ENCODE data around the gene CCND2. TPM values are rescaled to one million over a fixed set of nuclear protein-coding genes. Genes with fewer than 3 reads are reported as not detected.

CCND2 gene
- total RNA-seq, 1 donor from 2014 or later, result 98.0 TPM

GRCh38 chr12:4303750-4304149, 30.2 kb downstream of the CCND2 start:
- H3K36me3 Mint-ChIP-seq (ENCODE audit: unreplicated experiment), result no peaks in the 10 kb centered on the region
- H3K4me3 Mint-ChIP-seq (ENCODE audit: unreplicated experiment), result peak overlapping the region; percentile 56
- DNase-seq, result peak; percentile 47
- TF ChIP-seq CTCF (IDR thresholded peaks at IDR 0.05; ENCODE audit: partially characterized antibody, unreplicated experiment), result no peak
- no peak overlapping the region for H3K27ac Mint-ChIP-seq (ENCODE audit: unreplicated experiment)
- peaks cover 32% of the 10 kb centered on the region for H3K4me1 Mint-ChIP-seq (ENCODE audit: low read depth, unreplicated experiment)
- H3K9me3 Mint-ChIP-seq (ENCODE audit: unreplicated experiment), result peaks cover 6% of the 10 kb centered on the region
- peaks cover 8% of the 10 kb centered on the region for H3K27me3 Mint-ChIP-seq (ENCODE audit: unreplicated experiment)

GRCh38 chr12:4307593-4308333, 34.2 kb downstream of the CCND2 start:
- peaks cover 42% of the 10 kb centered on the region for H3K4me1 Mint-ChIP-seq (ENCODE audit: low read depth, unreplicated experiment)
- peak overlapping the region; percentile 55 for H3K27ac Mint-ChIP-seq (ENCODE audit: unreplicated experiment)
- DNase-seq, result peak; percentile 78
- no peaks in the 10 kb centered on the region for H3K36me3 Mint-ChIP-seq (ENCODE audit: unreplicated experiment)
- H3K27me3 Mint-ChIP-seq (ENCODE audit: unreplicated experiment), result peaks cover 8% of the 10 kb centered on the region
- peaks cover 9% of the 10 kb centered on the region for H3K9me3 Mint-ChIP-seq (ENCODE audit: unreplicated experiment)
- peak overlapping the region; percentile 83 for H3K4me3 Mint-ChIP-seq (ENCODE audit: unreplicated experiment)
- peak; percentile 77 for TF ChIP-seq CTCF (IDR thresholded peaks at IDR 0.05; ENCODE audit: partially characterized antibody, unreplicated experiment)

DNA sequence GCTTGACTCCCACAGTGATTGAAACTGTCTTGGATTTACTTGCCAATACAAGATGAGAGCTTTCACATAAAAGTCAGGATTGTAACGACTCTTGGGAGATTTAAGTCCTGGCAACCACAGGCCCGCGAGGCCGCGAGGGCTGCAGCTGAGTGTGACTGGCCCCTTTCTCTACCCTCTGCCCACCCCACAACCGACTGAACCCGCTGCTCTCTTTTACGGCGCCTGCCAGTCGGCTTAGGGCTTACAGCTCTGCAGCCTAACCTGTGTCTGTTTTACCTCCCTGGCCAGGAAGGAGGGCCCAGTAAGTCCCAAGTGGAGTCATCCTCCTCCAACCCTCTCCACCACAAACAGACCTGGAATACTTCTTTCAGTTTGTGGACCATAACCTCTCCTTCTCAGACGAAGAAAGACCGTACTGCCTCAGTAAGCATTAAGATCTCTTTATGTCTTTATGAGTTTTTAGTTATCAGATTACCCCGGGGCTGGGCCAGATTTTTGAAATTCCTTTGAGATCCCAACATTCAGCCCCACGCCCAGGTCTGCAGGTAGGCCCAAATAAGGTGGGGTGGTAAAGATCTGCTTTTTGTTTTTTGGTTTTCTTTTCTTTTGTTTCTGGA, 34.9 kb downstream of the CCND2 start:
- Mint-ChIP-seq H3K36me3 (ENCODE audit: unreplicated experiment) (no peaks in the 10 kb centered on the region), H3K4me3 (ENCODE audit: unreplicated experiment) (peak overlapping the region; percentile 83), H3K9me3 (ENCODE audit: unreplicated experiment) (peaks cover 9% of the 10 kb centered on the region), H3K27me3 (ENCODE audit: unreplicated experiment) (peaks cover 5% of the 10 kb centered on the region), H3K27ac (ENCODE audit: unreplicated experiment) (peak overlapping the region; percentile 55), H3K4me1 (ENCODE audit: low read depth, unreplicated experiment) (peaks cover 38% of the 10 kb centered on the region)
- TF ChIP-seq CTCF (IDR thresholded peaks at IDR 0.05; ENCODE audit: partially characterized antibody, unreplicated experiment), result no peak
- DNase-seq, result no peak

DNA sequence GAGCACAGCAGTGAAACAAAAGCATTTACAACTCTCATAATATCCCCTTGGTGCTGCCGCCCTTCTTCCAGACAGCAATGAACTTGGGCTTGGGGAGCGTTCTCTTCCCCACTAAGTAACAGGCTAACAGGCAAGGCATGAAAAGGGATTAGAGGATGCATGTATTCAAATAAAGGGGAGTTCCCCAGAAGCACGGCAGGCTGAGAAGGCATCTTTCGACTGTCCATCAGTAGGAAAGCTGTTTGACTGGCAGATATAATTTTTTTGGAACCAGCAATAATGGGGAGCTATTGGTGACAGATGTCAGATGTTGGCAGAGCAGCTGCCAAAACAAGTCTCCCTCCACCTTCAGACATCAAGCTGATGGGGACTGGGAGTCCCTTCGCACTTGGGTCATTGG, 38.2 kb downstream of the CCND2 start:
- peaks cover 2% of the 10 kb centered on the region for H3K27me3 Mint-ChIP-seq (ENCODE audit: unreplicated experiment)
- no peaks in the 10 kb centered on the region for H3K36me3 Mint-ChIP-seq (ENCODE audit: unreplicated experiment)
- peak overlapping the region; percentile 84 for H3K27ac Mint-ChIP-seq (ENCODE audit: unreplicated experiment)
- peaks cover 3% of the 10 kb centered on the region for H3K9me3 Mint-ChIP-seq (ENCODE audit: unreplicated experiment)
- TF ChIP-seq CTCF (IDR thresholded peaks at IDR 0.05; ENCODE audit: partially characterized antibody, unreplicated experiment), result no peak
- no peak for DNase-seq
- H3K4me3 Mint-ChIP-seq (ENCODE audit: unreplicated experiment), result peak overlapping the region; percentile 58
- peaks cover 21% of the 10 kb centered on the region for H3K4me1 Mint-ChIP-seq (ENCODE audit: low read depth, unreplicated experiment)

- Mint-ChIP-seq H3K27ac (ENCODE audit: unreplicated experiment) (peak overlapping the region; percentile 84), H3K27me3 (ENCODE audit: unreplicated experiment) (peaks cover 2% of the 10 kb centered on the region), H3K4me3 (ENCODE audit: unreplicated experiment) (peak overlapping the region; percentile 58)
These were observed 38.7 kb downstream of the CCND2 start for GRCh38 chr12:4312251-4312650.

More at GRCh38 chr12:4312251-4312650, 38.7 kb downstream of the CCND2 start:
- H3K36me3 Mint-ChIP-seq (ENCODE audit: unreplicated experiment), result no peaks in the 10 kb centered on the region
- no peak for TF ChIP-seq CTCF (IDR thresholded peaks at IDR 0.05; ENCODE audit: partially characterized antibody, unreplicated experiment)
- DNase-seq, result no peak
- peaks cover 3% of the 10 kb centered on the region for H3K9me3 Mint-ChIP-seq (ENCODE audit: unreplicated experiment)
- H3K4me1 Mint-ChIP-seq (ENCODE audit: low read depth, unreplicated experiment), result peaks cover 17% of the 10 kb centered on the region
